ENCODE results near the gene C20orf204.

GRCh38 chr20:64068386-64069208 lies 32.6 kb downstream of the C20orf204 start:
- TF ChIP-seq CTCF (conservative IDR thresholded peaks at IDR 0.05 in 1 of 2, IDR thresholded peaks at IDR 0.05 in 1 of 2; ENCODE audit: extremely low read depth in 1 of 2, insufficient read depth in 1 of 2, low read depth in 1 of 2, low read length in 2 of 2) (no peak), EZH2 (IDR thresholded peaks at IDR 0.05; ENCODE audit: borderline replicate concordance, low read length) (no peak)
